ENCODE measurements around the gene COMTD1.

- TF ChIP-seq, protein P1, sequence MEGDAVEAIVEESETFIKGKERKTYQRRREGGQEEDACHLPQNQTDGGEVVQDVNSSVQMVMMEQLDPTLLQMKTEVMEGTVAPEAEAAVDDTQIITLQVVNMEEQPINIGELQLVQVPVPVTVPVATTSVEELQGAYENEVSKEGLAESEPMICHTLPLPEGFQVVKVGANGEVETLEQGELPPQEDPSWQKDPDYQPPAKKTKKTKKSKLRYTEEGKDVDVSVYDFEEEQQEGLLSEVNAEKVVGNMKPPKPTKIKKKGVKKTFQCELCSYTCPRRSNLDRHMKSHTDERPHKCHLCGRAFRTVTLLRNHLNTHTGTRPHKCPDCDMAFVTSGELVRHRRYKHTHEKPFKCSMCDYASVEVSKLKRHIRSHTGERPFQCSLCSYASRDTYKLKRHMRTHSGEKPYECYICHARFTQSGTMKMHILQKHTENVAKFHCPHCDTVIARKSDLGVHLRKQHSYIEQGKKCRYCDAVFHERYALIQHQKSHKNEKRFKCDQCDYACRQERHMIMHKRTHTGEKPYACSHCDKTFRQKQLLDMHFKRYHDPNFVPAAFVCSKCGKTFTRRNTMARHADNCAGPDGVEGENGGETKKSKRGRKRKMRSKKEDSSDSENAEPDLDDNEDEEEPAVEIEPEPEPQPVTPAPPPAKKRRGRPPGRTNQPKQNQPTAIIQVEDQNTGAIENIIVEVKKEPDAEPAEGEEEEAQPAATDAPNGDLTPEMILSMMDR (conservative IDR thresholded peaks at IDR 0.05; ENCODE audit: low read length) = no peak
- TF ChIP-seq EZH2phosphoT487 (IDR thresholded peaks at IDR 0.05; ENCODE audit: borderline replicate concordance, low read depth, low read length) = no peak
Observed at GRCh38 chr10:75229971-75230370, 5.8 kb downstream of the COMTD1 start.
